ENCODE data around the gene HDAC9. TPM values are rescaled to one million over a fixed set of nuclear protein-coding genes. Genes with fewer than 3 reads are reported as not detected.

The HDAC9 gene
- total RNA-seq, 1 experiment from 2014 or later, result 4.3 TPM

DNA sequence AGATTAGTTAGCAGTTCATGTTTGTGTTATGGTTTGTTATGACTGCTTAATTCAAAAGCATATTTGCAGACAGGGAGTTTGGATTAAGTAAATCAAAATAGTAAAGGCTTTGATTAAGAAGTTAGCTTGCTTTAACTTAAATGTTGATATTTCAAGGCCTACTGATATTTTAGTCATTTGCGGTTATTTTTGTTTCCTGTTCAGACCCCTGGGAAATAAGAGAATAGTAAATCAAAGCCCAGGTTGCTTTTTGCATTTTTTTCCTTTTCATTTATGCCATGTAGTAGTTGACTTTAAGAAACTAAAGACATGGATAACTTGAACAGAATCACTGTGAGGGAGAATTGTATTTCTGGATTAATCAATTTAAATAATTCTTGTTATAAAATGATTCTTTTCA is 77.3 kb downstream of the HDAC9 start:
- H3K27ac ChIP-seq (ENCODE audit: low read depth, low read length), result no peak overlapping the region
- DNase-seq (ENCODE audit: low read depth, low spot score) (no peak), ATAC-seq (no peak)
- no peak overlapping the region for H3K4me2 ChIP-seq (ENCODE audit: low read length)
- no peak overlapping the region for H3K4me3 ChIP-seq (replicated peaks in 1 of 2; ENCODE audit: low read depth in 1 of 2, low read length in 2 of 2)
- POLR2A ChIA-PET, result no interaction called here
- no peaks in the 10 kb centered on the region for H3K27me3 ChIP-seq (ENCODE audit: insufficient read depth, low read length)
- H3K9me3 ChIP-seq (ENCODE audit: control insufficient read depth in 1 of 2, insufficient read depth in 1 of 2, low read depth in 1 of 2, low read length in 2 of 2), result no peaks in the 10 kb centered on the region
- CTCF ChIA-PET, result interaction anchor here (1.1 to 6.2 kb wide), 4 partner anchors 8 to 221 kb away, joined by 3 to 93 read pairs (median 20); no protein-coding TSS in a partner anchor
- intact Hi-C loops (cut with micrococcal nuclease), result no loop called here
- no peak overlapping the region for H2AFZ ChIP-seq (ENCODE audit: low read depth, low read length, poor library complexity, severe bottlenecking)
- H4K20me1 ChIP-seq (ENCODE audit: insufficient read depth), result no peaks in the 10 kb centered on the region
- H3K4me1 ChIP-seq (ENCODE audit: control insufficient read depth in 1 of 2, insufficient read depth in 2 of 2, low read length in 2 of 2), result peaks cover 3 to 4% of the 10 kb centered on the region in 2 experiments; a peak in 2 of 4 replicates
- no peaks in the 10 kb centered on the region for H3K36me3 ChIP-seq (ENCODE audit: control insufficient read depth in 1 of 2, insufficient read depth in 2 of 2, low read length in 2 of 2)
- H3K9me2 ChIP-seq (ENCODE audit: insufficient read depth), result no peaks in the 10 kb centered on the region
- no peaks in the 10 kb centered on the region for H3K79me2 ChIP-seq (ENCODE audit: insufficient read depth, low read length)
- TF ChIP-seq EZH2 (IDR thresholded peaks at IDR 0.05) (no peak), RAD21 (IDR thresholded peaks at IDR 0.05; ENCODE audit: low read depth) (no peak), CTCF (IDR thresholded peaks at IDR 0.05 in 2 of 3, conservative IDR thresholded peaks at IDR 0.05 in 1 of 3; ENCODE audit: borderline replicate concordance in 1 of 3, insufficient read depth in 1 of 3, low read depth in 2 of 3, low read length in 2 of 3) (no peak), POLR2AphosphoS5 (IDR thresholded peaks at IDR 0.05; ENCODE audit: low read depth, low read length) (no peak), SP1 (IDR thresholded peaks at IDR 0.05; ENCODE audit: low read depth) (no peak), FOSL1 (IDR thresholded peaks at IDR 0.05; ENCODE audit: low read depth) (no peak)
- TF ChIP-seq, protein P1, sequence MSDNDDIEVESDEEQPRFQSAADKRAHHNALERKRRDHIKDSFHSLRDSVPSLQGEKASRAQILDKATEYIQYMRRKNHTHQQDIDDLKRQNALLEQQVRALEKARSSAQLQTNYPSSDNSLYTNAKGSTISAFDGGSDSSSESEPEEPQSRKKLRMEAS (IDR thresholded peaks at IDR 0.05), result no peak
- BruUV-seq (replicated peaks), result no TSS peak
- no peak overlapping the region for H3K9ac ChIP-seq (ENCODE audit: low read length)
- RAD21 ChIA-PET (ENCODE audit: low non-redundant PET in 1 of 2, low total read pairs in 2 of 2, uncharacterized antibody in 2 of 2, unreplicated experiment in 2 of 2), result no interaction called here
